ENCODE results near the gene KRTAP10-7. TPM values are rescaled to one million over a fixed set of nuclear protein-coding genes. Genes with fewer than 3 reads are reported as not detected.
"Not testable (repeated sequence)": the region's sequence is repeated elsewhere in the genome, so short reads cannot be mapped to it uniquely, and the experiment has no call there.

KRTAP10-7 gene
- total and polyA plus RNA-seq, 7 experiments from 2014 or later: not detected

DNA sequence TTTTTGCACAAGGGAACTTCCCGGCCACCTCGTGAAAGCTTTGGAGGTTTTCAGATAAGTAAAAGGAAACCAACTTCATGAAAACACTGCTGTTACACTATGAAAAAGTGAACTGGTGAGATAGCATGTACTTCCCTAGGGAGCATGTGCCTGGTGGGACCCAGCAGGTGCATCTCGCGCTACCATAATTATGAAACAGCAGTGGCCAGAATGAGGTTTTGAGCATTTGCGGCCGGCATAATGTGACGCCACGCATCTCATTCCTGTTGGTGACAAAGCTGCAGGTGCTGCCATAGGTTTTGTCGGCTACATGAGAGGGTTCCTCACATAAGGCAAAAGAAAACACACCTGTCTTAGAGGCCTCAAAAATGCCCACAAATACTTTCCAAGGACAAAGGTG is 43.5 kb upstream of the KRTAP10-7 start:
- CTCF ChIA-PET: no interaction called here
- intact Hi-C loops (cut with micrococcal nuclease): no loop called here

DNA sequence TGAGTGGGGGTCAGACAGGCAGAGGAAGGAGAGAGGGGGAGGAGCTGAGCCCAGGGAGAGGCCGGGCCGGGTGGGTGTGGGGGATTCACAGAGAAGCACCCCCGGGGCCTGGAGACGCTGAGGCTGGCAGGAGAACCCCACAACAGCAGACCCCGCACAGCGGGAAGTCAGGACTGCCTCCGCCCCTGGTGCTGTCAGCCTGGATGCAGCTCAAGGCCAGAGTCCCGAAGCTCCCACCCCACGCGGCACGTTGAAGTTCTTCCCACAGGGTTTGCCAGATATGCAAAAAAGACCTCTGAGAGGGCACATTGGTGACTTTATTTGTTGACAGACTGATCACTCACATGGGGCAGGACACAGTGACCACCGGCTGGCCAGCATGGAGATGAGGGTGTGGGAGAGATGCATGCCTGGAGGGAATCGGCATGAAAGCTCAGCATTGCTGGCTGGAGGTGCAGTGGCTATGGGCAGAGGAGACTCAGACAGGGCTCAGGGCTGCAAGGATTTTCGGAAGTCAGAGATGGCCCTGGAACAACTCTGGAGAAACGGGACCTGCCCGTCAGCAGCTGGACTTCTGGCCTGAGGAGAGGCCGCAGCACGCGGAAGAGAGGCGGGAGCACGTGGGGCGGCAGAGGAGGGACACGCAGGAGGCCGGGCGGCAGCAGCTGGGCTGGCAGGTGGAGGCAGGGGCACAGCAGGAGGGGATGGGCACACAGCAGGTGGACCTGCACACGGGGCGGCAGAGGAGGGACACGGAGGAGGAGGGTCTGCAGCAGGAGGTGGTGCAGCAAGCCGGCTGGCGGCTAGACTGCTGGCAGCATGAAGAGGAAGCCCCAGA is 42.7 kb upstream of the KRTAP10-7 start:
- H3K36me3 Mint-ChIP-seq: peaks cover 9 to 21% (median 21%) of the 10 kb centered on the region in 5 donors
- H3K4me3 Mint-ChIP-seq: no peak overlapping the region
- peaks cover 10 to 69% (median 27%) of the 10 kb centered on the region in 11 donors for H3K9me3 Mint-ChIP-seq
- CTCF ChIA-PET: interaction anchor here (0.8 kb wide), 1 partner anchor 10 kb away, joined by 3 read pairs; no protein-coding TSS in a partner anchor
- Histone ChIP-seq H3K4me1 (ENCODE audit: control insufficient read depth in 2 of 2, insufficient read depth in 2 of 2, low read length in 2 of 2) (no peaks in the 10 kb centered on the region), H3K9me3 (ENCODE audit: control insufficient read depth in 2 of 3, low read length in 3 of 3) (peaks cover 0 to 10% (median 0%) of the 10 kb centered on the region in 3 experiments), H3K27me3 (ENCODE audit: control insufficient read depth in 2 of 2, insufficient read depth in 2 of 2, low read length in 2 of 2) (no peaks in the 10 kb centered on the region), H3K36me3 (ENCODE audit: control insufficient read depth in 2 of 3, insufficient read depth in 3 of 3, low read length in 3 of 3) (no peaks in the 10 kb centered on the region), H3K27ac (ENCODE audit: low read depth, low read length) (no peak overlapping the region), H3K4me3 (ENCODE audit: low read length) (no peak overlapping the region)
- DNase-seq (no peak), ATAC-seq (no peak)
- no peak overlapping the region for H3K27ac Mint-ChIP-seq
- H3K27me3 Mint-ChIP-seq: peaks cover 0 to 40% (median 2%) of the 10 kb centered on the region in 5 donors
- peaks cover 0 to 4% (median 0%) of the 10 kb centered on the region in 7 donors for H3K4me1 Mint-ChIP-seq
- POLR2A ChIA-PET: no interaction called here
- intact Hi-C loops (cut with micrococcal nuclease): no loop called here

More for the DNA sequence above, 43.5 kb upstream of the KRTAP10-7 start:
- peaks cover 5 to 61% (median 22%) of the 10 kb centered on the region in 11 donors for H3K9me3 Mint-ChIP-seq
- DNase-seq (no peak), ATAC-seq (no peak)
- Histone ChIP-seq H3K27ac (ENCODE audit: low read depth, low read length) (no peak overlapping the region), H3K4me3 (ENCODE audit: low read length) (no peak overlapping the region), H3K27me3 (ENCODE audit: control insufficient read depth in 2 of 2, insufficient read depth in 2 of 2, low read length in 2 of 2) (no peaks in the 10 kb centered on the region), H3K9me3 (ENCODE audit: control insufficient read depth in 2 of 3, low read length in 3 of 3) (peaks cover 0 to 10% (median 0%) of the 10 kb centered on the region in 3 experiments), H3K4me1 (ENCODE audit: control insufficient read depth in 2 of 2, insufficient read depth in 2 of 2, low read length in 2 of 2) (no peaks in the 10 kb centered on the region), H3K36me3 (ENCODE audit: control insufficient read depth in 2 of 3, insufficient read depth in 3 of 3, low read length in 3 of 3) (no peaks in the 10 kb centered on the region)
- POLR2A ChIA-PET: interaction anchor here (0.7 kb wide), 1 partner anchor 244 kb away, joined by 3 read pairs; no protein-coding TSS in a partner anchor
- H3K27ac Mint-ChIP-seq: no peak overlapping the region
- H3K36me3 Mint-ChIP-seq: peaks cover 2 to 16% (median 15%) of the 10 kb centered on the region in 5 donors
- H3K4me1 Mint-ChIP-seq: peaks cover 0 to 3% (median 0%) of the 10 kb centered on the region in 7 donors
- peaks cover 0 to 34% (median 2%) of the 10 kb centered on the region in 5 donors for H3K27me3 Mint-ChIP-seq
- H3K4me3 Mint-ChIP-seq: no peak overlapping the region

GRCh38 chr21:44558329-44558675 is 42.1 kb upstream of the KRTAP10-7 start:
- H3K27me3 Mint-ChIP-seq: peaks cover 0 to 37% (median 2%) of the 10 kb centered on the region in 5 donors

DNA sequence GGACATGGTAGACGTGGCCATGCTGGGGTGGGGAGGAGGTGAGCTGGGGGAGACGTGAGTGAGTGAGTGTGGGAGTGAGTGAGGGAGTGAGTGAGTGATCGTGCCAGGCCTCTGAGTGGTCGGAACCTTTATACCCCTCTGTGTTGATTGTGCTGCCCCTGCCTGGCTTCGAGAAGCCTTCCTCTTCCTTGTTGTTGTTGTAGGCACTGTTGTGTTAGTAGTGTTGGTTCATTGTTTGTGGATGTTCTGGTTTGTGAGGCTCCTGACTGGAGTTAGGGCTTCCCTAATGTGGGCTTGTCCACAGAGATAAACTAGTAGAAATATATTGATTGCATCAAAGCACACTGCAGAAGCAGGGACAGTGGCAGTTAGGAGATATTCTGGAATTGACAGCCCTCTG is 41.7 kb upstream of the KRTAP10-7 start, which contains the start of gene KRTAP10-3:
KRTAP10-3 (minus strand) TSS at position 101 of the 400 bp plus-strand sequence; CDS start at position 21, 80 bp downstream.
- DNase-seq (no peak), ATAC-seq (no peak)
- Histone ChIP-seq H3K36me3 (ENCODE audit: control insufficient read depth in 2 of 3, insufficient read depth in 3 of 3, low read length in 3 of 3) (no peaks in the 10 kb centered on the region), H3K4me3 (ENCODE audit: low read length) (no peak within 1 kb of the TSS), H3K27ac (ENCODE audit: low read depth, low read length) (no peak within 1 kb of the TSS), H3K4me1 (ENCODE audit: control insufficient read depth in 2 of 2, insufficient read depth in 2 of 2, low read length in 2 of 2) (no peaks in the 10 kb centered on the region), H3K27me3 (ENCODE audit: control insufficient read depth in 2 of 2, insufficient read depth in 2 of 2, low read length in 2 of 2) (no peaks in the 10 kb centered on the region), H3K9me3 (ENCODE audit: control insufficient read depth in 2 of 3, low read length in 3 of 3) (peaks cover 0 to 6% (median 0%) of the 10 kb centered on the region in 3 experiments)
- Mint-ChIP-seq H3K9me3 (peaks cover 10 to 66% (median 24%) of the 10 kb centered on the region in 11 donors), H3K4me3 (no peak within 1 kb of the TSS), H3K36me3 (peaks cover 10 to 18% (median 12%) of the 10 kb centered on the region in 5 donors), H3K4me1 (peaks cover 0 to 4% (median 0%) of the 10 kb centered on the region in 7 donors), H3K27ac (no peak within 1 kb of the TSS), H3K27me3 (peaks cover 0 to 37% (median 2%) of the 10 kb centered on the region in 5 donors)
- ChIA-PET POLR2A (no interaction called here), CTCF (no interaction called here)
- intact Hi-C loops (cut with micrococcal nuclease): no loop called here

More at GRCh38 chr21:44558329-44558675, 42.1 kb upstream of the KRTAP10-7 start:
- H3K4me3 Mint-ChIP-seq; H3K4me1 Mint-ChIP-seq; ATAC-seq; H3K36me3 ChIP-seq (ENCODE audit: control insufficient read depth in 2 of 3, insufficient read depth in 3 of 3, low read length in 3 of 3); CTCF ChIA-PET; POLR2A ChIA-PET; H3K27ac ChIP-seq (ENCODE audit: low read depth, low read length); H3K9me3 ChIP-seq (ENCODE audit: control insufficient read depth in 2 of 3, low read length in 3 of 3); intact Hi-C loops (cut with micrococcal nuclease); DNase-seq; H3K27ac Mint-ChIP-seq; H3K4me1 ChIP-seq (ENCODE audit: control insufficient read depth in 2 of 2, insufficient read depth in 2 of 2, low read length in 2 of 2); H3K4me3 ChIP-seq (ENCODE audit: low read length); H3K27me3 ChIP-seq (ENCODE audit: control insufficient read depth in 2 of 2, insufficient read depth in 2 of 2, low read length in 2 of 2): not testable (repeated sequence)
- Mint-ChIP-seq H3K36me3 (peaks cover 10 to 21% (median 16%) of the 10 kb centered on the region in 5 donors), H3K9me3 (peaks cover 10 to 69% (median 28%) of the 10 kb centered on the region in 11 donors)

GRCh38 chr21:44564099-44564498 is 36.3 kb upstream of the KRTAP10-7 start:
- ATAC-seq: no peak
- H3K27ac ChIP-seq (ENCODE audit: low read depth, low read length): no peak overlapping the region
- H3K4me1 ChIP-seq (ENCODE audit: control insufficient read depth in 2 of 2, insufficient read depth in 2 of 2, low read length in 2 of 2): peaks cover 0 to 10% of the 10 kb centered on the region in 2 donors
- no peaks in the 10 kb centered on the region for H3K27me3 ChIP-seq (ENCODE audit: control insufficient read depth in 2 of 2, insufficient read depth in 2 of 2, low read length in 2 of 2)
- no peaks in the 10 kb centered on the region for H3K9me3 ChIP-seq (ENCODE audit: control insufficient read depth in 2 of 3, low read length in 3 of 3)
- ChIA-PET POLR2A (no interaction called here), CTCF (interaction anchor here (0.6 kb wide), 1 partner anchor 20 kb away, joined by 3 read pairs; no protein-coding TSS in a partner anchor)
- Mint-ChIP-seq H3K27ac (peak overlapping the region in 4 of 9 donors; percentile 56 to 81 (median 60)), H3K4me1 (peaks cover 12 to 16% (median 14%) of the 10 kb centered on the region in 7 donors), H3K9me3 (peaks cover 7 to 49% (median 19%) of the 10 kb centered on the region in 11 donors), H3K27me3 (peaks cover 0 to 29% (median 0%) of the 10 kb centered on the region in 5 donors), H3K4me3 (peak overlapping the region in 2 of 10 donors; percentile 30 to 60), H3K36me3 (peaks cover 5 to 22% (median 11%) of the 10 kb centered on the region in 5 donors)
- intact Hi-C loops (cut with micrococcal nuclease): no loop called here
- DNase-seq: no peak
- no peak overlapping the region for H3K4me3 ChIP-seq (ENCODE audit: low read length)
- H3K36me3 ChIP-seq (ENCODE audit: control insufficient read depth in 2 of 3, insufficient read depth in 3 of 3, low read length in 3 of 3): no peaks in the 10 kb centered on the region

GRCh38 chr21:44564886-44565598 is 35.4 kb upstream of the KRTAP10-7 start:
- no peak for ATAC-seq
- peak overlapping the region in 7 of 10 donors; percentile 3 to 66 (median 47) for H3K4me3 Mint-ChIP-seq

More at GRCh38 chr21:44564886-44565598, 35.4 kb upstream of the KRTAP10-7 start:
- no peak overlapping the region for H3K27ac ChIP-seq (ENCODE audit: low read depth, low read length)
- H3K4me1 ChIP-seq (ENCODE audit: control insufficient read depth in 2 of 2, insufficient read depth in 2 of 2, low read length in 2 of 2): peaks cover 0 to 10% of the 10 kb centered on the region in 2 donors
- Mint-ChIP-seq H3K36me3 (peaks cover 5 to 22% (median 11%) of the 10 kb centered on the region in 5 donors), H3K4me1 (peaks cover 12 to 16% (median 14%) of the 10 kb centered on the region in 7 donors), H3K9me3 (peaks cover 7 to 40% (median 18%) of the 10 kb centered on the region in 11 donors), H3K27ac (peak overlapping the region; percentile 56 to 82 (median 69)), H3K27me3 (peaks cover 0 to 26% (median 0%) of the 10 kb centered on the region in 5 donors)
- intact Hi-C loops (cut with micrococcal nuclease): no loop called here
- DNase-seq: no peak
- H3K4me3 ChIP-seq (ENCODE audit: low read length): no peak overlapping the region
- no peaks in the 10 kb centered on the region for H3K36me3 ChIP-seq (ENCODE audit: control insufficient read depth in 2 of 3, insufficient read depth in 3 of 3, low read length in 3 of 3)
- no peaks in the 10 kb centered on the region for H3K9me3 ChIP-seq (ENCODE audit: control insufficient read depth in 2 of 3, low read length in 3 of 3)
- POLR2A ChIA-PET: no interaction called here
- CTCF ChIA-PET: no interaction called here
- no peaks in the 10 kb centered on the region for H3K27me3 ChIP-seq (ENCODE audit: control insufficient read depth in 2 of 2, insufficient read depth in 2 of 2, low read length in 2 of 2)

Measured in naive thymus-derived CD4-positive, alpha-beta T cell (primary cell).